CD14-positive monocyte (primary cell): ENCODE results near the gene ALOX5. TPM values are rescaled to one million over a fixed set of nuclear protein-coding genes. Genes with fewer than 3 reads are reported as not detected.

Source experiments
- DNase-seq, 3 donors: peaks; one replicate each; pipeline ENCODE4 v3.0.0-alpha.2; 2011 to 2022
- H2AFZ ChIP-seq: 2 replicates; pipeline ENCODE4 v1.6.0; 2012; ENCODE audit warnings: mild to moderate bottlenecking, low read depth, low read length, inconsistent platforms; ENCODE audit not compliant: insufficient read depth, poor library complexity, severe bottlenecking
- H3K27ac ChIP-seq, 2 donors: 1 replicate in 1 of 2; 2 replicates in 1 of 2; pipeline ENCODE4 v1.5.1; 2012 to 2013; ENCODE audit warnings: low read length in 2 of 2, control low read depth in 1 of 2, inconsistent platforms in 1 of 2, low read depth in 1 of 2, mild to moderate bottlenecking in 1 of 2
- H3K27me3 ChIP-seq, 2 donors: one replicate each; pipeline versions ENCODE4 v1.6.0 to v1.6.1; 2011 to 2013; ENCODE audit warnings: low read length in 2 of 2; ENCODE audit not compliant: control insufficient read depth in 2 of 2, insufficient read depth in 2 of 2
- H3K36me3 ChIP-seq, 2 donors: replicated peaks in 1 of 2; 1 replicate in 1 of 2; 2 replicates in 1 of 2; pipeline versions ENCODE4 v1.5.1 to v1.6.1; 2012 to 2013; ENCODE audit warnings: low read length in 2 of 2, control low read depth in 1 of 2, inconsistent platforms in 1 of 2, mild to moderate bottlenecking in 1 of 2; ENCODE audit not compliant: insufficient read depth in 2 of 2, control insufficient read depth in 1 of 2
- H3K4me1 ChIP-seq, 2 donors: 1 replicate in 1 of 2; 2 replicates in 1 of 2; pipeline versions ENCODE4 v1.5.1 to v1.6.1; 2012 to 2013; ENCODE audit warnings: low read length in 2 of 2, control low read depth in 1 of 2, inconsistent platforms in 1 of 2, mild to moderate bottlenecking in 1 of 2, moderate library complexity in 1 of 2; ENCODE audit not compliant: insufficient read depth in 2 of 2, control insufficient read depth in 1 of 2
- H3K4me2 ChIP-seq: replicated peaks from 2 replicates; pipeline ENCODE3; 2012; ENCODE audit warnings: low read length, moderate library complexity, mild to moderate bottlenecking; ENCODE audit not compliant: poor library complexity, severe bottlenecking; ENCODE audit errors: extremely low read depth
- H3K4me3 ChIP-seq, 3 experiments: fragments of 200-600 bp in 1 of 3; sonication (generic) in 1 of 3; replicated peaks in 1 of 3; 1 replicate in 2 of 3; 2 replicates in 1 of 3; pipeline ENCODE4 v1.5.1; 2011 to 2013; ENCODE audit warnings: low read length in 3 of 3, mild to moderate bottlenecking in 3 of 3, control low read depth in 2 of 3, low read depth in 2 of 3, inconsistent platforms in 1 of 3, moderate library complexity in 1 of 3
- H3K79me2 ChIP-seq: 2 replicates; pipeline ENCODE4 v1.6.0; 2012; ENCODE audit warnings: mild to moderate bottlenecking, control low read depth, inconsistent platforms, low read length, moderate library complexity; ENCODE audit not compliant: insufficient read depth
- H3K9ac ChIP-seq: 2 replicates; pipeline ENCODE4 v1.6.0; 2017; ENCODE audit warnings: low read length, mild to moderate bottlenecking; ENCODE audit not compliant: insufficient read depth, poor library complexity, severe bottlenecking
- H3K9me3 ChIP-seq, 2 donors: replicated peaks in 1 of 2; 1 replicate in 1 of 2; 2 replicates in 1 of 2; pipeline versions ENCODE4 v1.5.1 to v1.6.1; 2012 to 2013; ENCODE audit warnings: low read length in 2 of 2, control low read depth in 1 of 2; ENCODE audit not compliant: control insufficient read depth in 1 of 2, insufficient read depth in 1 of 2
- H4K20me1 ChIP-seq: 2 replicates; pipeline ENCODE4 v1.6.0; 2012; ENCODE audit warnings: mild to moderate bottlenecking, low read length, control low read depth, moderate library complexity; ENCODE audit not compliant: insufficient read depth
- H3K27ac Mint-ChIP-seq, 7 donors: one replicate each; pipeline ENCODE4 v1.8.0; 2020; ENCODE audit warnings: mild to moderate bottlenecking in 7 of 7, mixed read lengths in 7 of 7, moderate library complexity in 6 of 7, inconsistent platforms in 2 of 7
- H3K27me3 Mint-ChIP-seq, 3 donors: one replicate each; pipeline ENCODE4 v1.8.0; 2021 to 2022; ENCODE audit warnings: low read depth in 3 of 3, mild to moderate bottlenecking in 3 of 3, mixed read lengths in 3 of 3, moderate library complexity in 3 of 3, inconsistent platforms in 1 of 3
- H3K36me3 Mint-ChIP-seq, 2 donors: one replicate each; pipeline ENCODE4 v1.8.0; 2020; ENCODE audit warnings: mixed read lengths in 2 of 2, inconsistent platforms in 1 of 2, mild to moderate bottlenecking in 1 of 2
- H3K4me1 Mint-ChIP-seq: one replicate; pipeline ENCODE4 v1.8.0; 2020; ENCODE audit warnings: mild to moderate bottlenecking, mixed read lengths
- H3K4me3 Mint-ChIP-seq, 2 donors: one replicate each; pipeline ENCODE4 v1.8.0; 2020; ENCODE audit warnings: mild to moderate bottlenecking in 2 of 2, mixed read lengths in 2 of 2, moderate library complexity in 1 of 2
- H3K9me3 Mint-ChIP-seq, 7 donors: one replicate each; pipeline ENCODE4 v1.8.0; 2020 to 2022; ENCODE audit warnings: mixed read lengths in 7 of 7, mild to moderate bottlenecking in 6 of 7, moderate library complexity in 6 of 7, inconsistent platforms in 2 of 7
- WGBS: methylation state at CpG from one replicate; pipeline ENCODE4 v1.1.5; 2013; ENCODE audit warnings: missing lambda C conversion rate; ENCODE audit not compliant: insufficient coverage; 5-methylcytosine and 5-hydroxymethylcytosine counted together
- intact Hi-C, 2 donors: fragments of 100-400 bp; cut with micrococcal nuclease; formaldehyde crosslinking; loops; one replicate each; pipeline versions ENCODE4 v1.15.0 to v1.15.1; 2023
- polyA plus RNA-seq, 3 donors: library from polyadenylated mRNA; depleted of rRNA in 1 of 3; unstranded in 2 of 3; stranded (reverse) in 1 of 3; fragments of 300-500 nt in 2 of 3; fragments of >200 nt in 1 of 3; fragmentation: Illumina TruSeq in 2 of 3; gene quantifications; 1 replicate in 2 of 3; 2 replicates in 1 of 3; pipeline ENCODE4 v1.2.3, GENCODE V29; 2012 to 2021
- TF ChIP-seq, protein P1 (sequence below): fragments of 200-600 bp; IDR thresholded peaks from one replicate; pipeline ENCODE4 v1.8.0; 2022; ENCODE audit warnings: antibody characterized with exemption, mild to moderate bottlenecking

The ALOX5 gene
- polyA plus RNA-seq, 3 donors = 223 to 918 (median 272) TPM

DNA sequence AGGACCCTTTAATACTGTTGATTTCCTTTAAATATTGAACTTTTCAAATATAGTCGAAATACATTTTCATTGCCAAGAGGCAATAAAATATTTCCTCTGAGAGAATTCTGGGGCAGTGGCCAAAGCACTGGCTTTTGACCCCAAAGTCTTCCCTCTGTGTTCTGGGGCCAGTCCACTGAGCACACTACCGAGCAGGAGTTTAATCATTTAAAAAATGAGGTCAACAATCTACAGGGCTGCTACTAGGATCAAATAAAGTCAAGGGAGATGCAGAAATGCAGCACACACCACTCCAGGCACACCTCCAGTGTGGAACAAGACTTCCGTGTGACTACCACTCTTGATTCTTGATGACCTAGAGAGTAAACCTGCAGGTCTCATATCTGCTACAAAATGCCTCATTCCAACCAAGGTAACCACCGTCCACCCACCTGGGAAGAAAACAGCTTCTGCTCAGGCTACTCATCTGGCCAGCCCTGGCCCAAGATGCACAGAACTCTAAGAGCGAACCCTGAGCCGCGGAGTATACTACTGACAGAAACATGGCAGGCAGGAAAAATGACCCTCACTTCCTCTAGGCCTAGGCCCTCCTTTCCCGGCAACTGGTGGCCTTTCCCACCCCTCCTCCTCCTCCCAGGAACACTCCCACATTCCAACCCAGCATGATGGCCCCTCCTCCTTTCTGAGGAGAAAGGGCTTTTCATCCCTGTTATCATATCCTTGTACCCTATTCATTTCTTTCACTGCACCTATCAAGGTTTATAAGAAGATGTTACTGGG, 97.7 kb downstream of the ALOX5 start:
- Histone ChIP-seq H3K4me3 (no peak overlapping the region), H3K36me3 (no peaks in the 10 kb centered on the region), H3K9me3 (peaks cover 14 to 16% of the 10 kb centered on the region in 2 donors), H3K9ac (no peak overlapping the region), H4K20me1 (no peaks in the 10 kb centered on the region), H2AFZ (no peak overlapping the region), H3K27ac (no peak overlapping the region), H3K4me1 (peaks cover 11 to 16% of the 10 kb centered on the region in 2 donors), H3K27me3 (no peaks in the 10 kb centered on the region), H3K4me2 (no peak overlapping the region), H3K79me2 (no peaks in the 10 kb centered on the region)
- intact Hi-C loops = no loop called here
- Mint-ChIP-seq H3K9me3 (peaks cover 13 to 20% (median 14%) of the 10 kb centered on the region in 7 donors), H3K4me3 (no peak overlapping the region), H3K27me3 (peaks cover 0 to 2% (median 0%) of the 10 kb centered on the region in 3 donors), H3K4me1 (peaks cover 17% of the 10 kb centered on the region), H3K27ac (peak overlapping the region in 1 of 7 donors; percentile 16), H3K36me3 (peaks cover 15 to 16% of the 10 kb centered on the region in 2 donors)
- DNase-seq = no peak
- TF ChIP-seq, protein P1, sequence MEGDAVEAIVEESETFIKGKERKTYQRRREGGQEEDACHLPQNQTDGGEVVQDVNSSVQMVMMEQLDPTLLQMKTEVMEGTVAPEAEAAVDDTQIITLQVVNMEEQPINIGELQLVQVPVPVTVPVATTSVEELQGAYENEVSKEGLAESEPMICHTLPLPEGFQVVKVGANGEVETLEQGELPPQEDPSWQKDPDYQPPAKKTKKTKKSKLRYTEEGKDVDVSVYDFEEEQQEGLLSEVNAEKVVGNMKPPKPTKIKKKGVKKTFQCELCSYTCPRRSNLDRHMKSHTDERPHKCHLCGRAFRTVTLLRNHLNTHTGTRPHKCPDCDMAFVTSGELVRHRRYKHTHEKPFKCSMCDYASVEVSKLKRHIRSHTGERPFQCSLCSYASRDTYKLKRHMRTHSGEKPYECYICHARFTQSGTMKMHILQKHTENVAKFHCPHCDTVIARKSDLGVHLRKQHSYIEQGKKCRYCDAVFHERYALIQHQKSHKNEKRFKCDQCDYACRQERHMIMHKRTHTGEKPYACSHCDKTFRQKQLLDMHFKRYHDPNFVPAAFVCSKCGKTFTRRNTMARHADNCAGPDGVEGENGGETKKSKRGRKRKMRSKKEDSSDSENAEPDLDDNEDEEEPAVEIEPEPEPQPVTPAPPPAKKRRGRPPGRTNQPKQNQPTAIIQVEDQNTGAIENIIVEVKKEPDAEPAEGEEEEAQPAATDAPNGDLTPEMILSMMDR = no peak
- 97% methylated on average over 7 of the region's 8 CpGs for WGBS

DNA sequence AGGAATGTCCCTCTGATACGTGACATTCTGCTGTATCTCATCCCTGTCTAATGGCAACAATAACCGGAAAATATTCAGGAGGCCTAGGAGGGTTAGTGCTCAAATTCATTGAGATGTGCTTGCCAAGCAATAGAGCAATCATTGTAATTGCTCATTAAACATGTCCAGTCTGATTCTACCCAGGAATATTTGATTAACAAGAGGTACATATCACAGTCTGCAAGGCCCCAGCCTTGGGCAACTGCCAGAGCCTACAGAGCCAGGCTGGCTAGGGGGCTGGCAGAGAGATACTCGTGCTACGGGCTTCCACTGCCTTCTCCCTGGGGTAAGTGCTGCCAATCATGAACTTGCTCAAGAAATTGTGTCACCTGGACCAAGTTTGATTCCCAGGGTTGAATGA, 99.1 kb downstream of the ALOX5 start:
- H4K20me1 ChIP-seq = no peaks in the 10 kb centered on the region
- H3K9ac ChIP-seq = no peak overlapping the region
- H3K4me2 ChIP-seq = no peak overlapping the region
- DNase-seq = no peak
- Mint-ChIP-seq H3K27ac (no peak overlapping the region), H3K27me3 (peaks cover 0 to 2% (median 0%) of the 10 kb centered on the region in 3 donors), H3K4me1 (peaks cover 9% of the 10 kb centered on the region), H3K9me3 (peaks cover 20 to 26% (median 23%) of the 10 kb centered on the region in 7 donors), H3K36me3 (peaks cover 17 to 23% of the 10 kb centered on the region in 2 donors), H3K4me3 (no peak overlapping the region)
- peaks cover 6 to 9% of the 10 kb centered on the region in 2 donors for H3K4me1 ChIP-seq
- no peak overlapping the region for H3K27ac ChIP-seq
- intact Hi-C loops = no loop called here
- no peaks in the 10 kb centered on the region for H3K79me2 ChIP-seq
- H3K9me3 ChIP-seq = peaks cover 16 to 21% of the 10 kb centered on the region in 2 donors
- H2AFZ ChIP-seq = no peak overlapping the region
- H3K36me3 ChIP-seq = no peaks in the 10 kb centered on the region
- H3K4me3 ChIP-seq = no peak overlapping the region
- no peaks in the 10 kb centered on the region for H3K27me3 ChIP-seq
- TF ChIP-seq, protein P1 = no peak
- WGBS = 96% methylated on average over 3 of the region's 4 CpGs
